Measurements from ENCODE around the gene NBR1.
"Not testable (repeated sequence)": the region's sequence is repeated elsewhere in the genome, so short reads cannot be mapped to it uniquely, and the experiment has no call there.

Gene NBR1

DNA sequence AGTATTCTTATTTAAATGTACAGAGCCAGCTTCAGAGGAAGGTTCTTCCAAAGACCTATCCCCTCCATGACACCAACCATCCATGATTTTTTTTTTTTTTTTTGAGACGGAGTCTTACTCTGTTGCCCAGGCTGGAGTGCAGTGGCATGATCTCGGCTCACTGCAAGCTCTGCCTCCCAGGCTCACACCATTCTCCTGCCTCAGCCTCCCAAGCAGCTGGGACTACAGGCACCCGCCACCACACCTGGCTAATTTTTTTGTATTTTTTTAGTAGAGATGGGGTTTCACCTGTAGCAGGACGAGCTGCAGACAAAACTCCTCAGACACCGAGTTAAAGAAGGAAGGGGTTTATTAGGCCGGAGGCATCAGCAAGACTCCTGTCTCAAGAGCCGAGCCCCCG is 11.1 kb upstream of the NBR1 start:
- not testable (repeated sequence) for DNase-seq

GRCh38 chr17:43165971-43166370 is 5.0 kb upstream of the NBR1 start:
- not testable (repeated sequence) for DNase-seq

- peak; percentile 54 for DNase-seq
These were observed 1.4 kb upstream of the NBR1 start for GRCh38 chr17:43169561-43170139.

- peak; percentile 98 for DNase-seq
These were observed 761 bp upstream of the NBR1 start for GRCh38 chr17:43170140-43170765.

- peak; percentile 57 for DNase-seq
These were observed 823 bp downstream of the NBR1 start for GRCh38 chr17:43171586-43172487.

- DNase-seq = no peak
These were observed 4.5 kb downstream of the NBR1 start for GRCh38 chr17:43175213-43176118.

GRCh38 chr17:43176119-43176570 is 5.1 kb downstream of the NBR1 start:
- no peak for DNase-seq

DNA sequence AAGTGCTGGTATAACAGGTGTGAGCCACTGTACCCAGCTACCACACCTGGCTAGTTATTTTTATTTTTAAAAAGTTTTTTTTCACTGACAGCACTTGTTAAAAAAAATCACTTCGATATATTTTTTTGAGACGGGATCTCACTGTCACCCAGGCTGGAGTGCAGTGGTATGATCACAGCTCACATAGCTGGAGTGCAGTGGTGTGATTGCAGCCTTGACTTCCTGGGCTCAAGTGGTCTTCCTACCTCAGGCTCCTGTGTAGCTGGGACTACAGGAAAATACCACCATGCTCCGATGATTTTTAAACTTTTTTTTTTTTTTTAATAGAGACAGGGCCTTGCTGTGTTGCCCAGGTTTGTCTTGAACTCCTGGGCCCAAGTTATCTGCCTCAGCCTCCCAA is 12.9 kb downstream of the NBR1 start:
- DNase-seq = no peak

DNA sequence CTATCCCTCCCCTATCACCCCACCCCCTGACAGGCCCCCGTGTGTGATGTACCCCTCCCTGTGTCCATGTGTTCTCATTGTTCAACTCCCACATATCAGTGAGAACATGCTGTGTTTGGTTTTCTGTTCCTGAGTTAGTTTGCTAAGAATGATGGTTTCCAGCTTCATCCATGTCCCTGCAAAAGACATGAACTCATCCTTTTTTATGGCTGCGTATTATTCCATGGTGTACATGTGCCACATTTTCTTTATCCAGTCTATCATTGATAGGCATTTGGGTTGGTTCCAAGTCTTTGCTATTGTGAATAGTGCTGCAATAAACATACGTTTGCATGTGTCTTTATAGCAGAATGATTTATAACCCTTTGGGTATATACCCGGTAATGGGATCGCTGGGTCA is 15.6 kb downstream of the NBR1 start:
- DNase-seq = not testable (repeated sequence)

DNA sequence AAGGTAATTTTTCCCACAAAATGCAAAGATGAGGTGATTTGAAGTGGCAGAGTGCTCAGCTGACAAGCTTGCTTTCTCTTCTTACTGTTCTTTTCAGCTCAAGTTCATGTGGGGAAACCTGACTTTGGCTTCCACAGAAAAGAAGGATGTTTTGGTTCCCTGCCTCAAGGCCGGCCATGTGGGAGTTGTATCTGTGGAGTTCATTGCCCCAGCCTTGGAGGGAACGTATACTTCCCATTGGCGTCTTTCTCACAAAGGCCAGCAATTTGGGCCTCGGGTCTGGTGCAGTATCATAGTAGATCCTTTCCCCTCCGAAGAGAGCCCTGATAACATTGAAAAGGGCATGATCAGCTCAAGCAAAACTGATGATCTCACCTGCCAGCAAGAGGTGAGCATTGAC is 22.2 kb downstream of the NBR1 start:
- DNase-seq = no peak

GRCh38 chr17:43199633-43200032 is 28.6 kb downstream of the NBR1 start:
- DNase-seq = no peak

- no peak for DNase-seq
These were observed 29.1 kb downstream of the NBR1 start for GRCh38 chr17:43200127-43200526.

GRCh38 chr17:43203013-43203412 is 32.0 kb downstream of the NBR1 start:
- DNase-seq = not testable (repeated sequence)

- no peak for DNase-seq
These were observed 39.6 kb downstream of the NBR1 start for GRCh38 chr17:43210576-43210975.

GRCh38 chr17:43211123-43211479 is 40.1 kb downstream of the NBR1 start:
- no peak for DNase-seq

- DNase-seq = no peak
These were observed 40.7 kb downstream of the NBR1 start, which contains the start of gene TMEM106A for GRCh38 chr17:43211480-43212402. Gene TMEM106A, plus strand, starts transcription at chr17:43211875. Its CDS starts 1,167 bp downstream, at chr17:43213042.

DNA sequence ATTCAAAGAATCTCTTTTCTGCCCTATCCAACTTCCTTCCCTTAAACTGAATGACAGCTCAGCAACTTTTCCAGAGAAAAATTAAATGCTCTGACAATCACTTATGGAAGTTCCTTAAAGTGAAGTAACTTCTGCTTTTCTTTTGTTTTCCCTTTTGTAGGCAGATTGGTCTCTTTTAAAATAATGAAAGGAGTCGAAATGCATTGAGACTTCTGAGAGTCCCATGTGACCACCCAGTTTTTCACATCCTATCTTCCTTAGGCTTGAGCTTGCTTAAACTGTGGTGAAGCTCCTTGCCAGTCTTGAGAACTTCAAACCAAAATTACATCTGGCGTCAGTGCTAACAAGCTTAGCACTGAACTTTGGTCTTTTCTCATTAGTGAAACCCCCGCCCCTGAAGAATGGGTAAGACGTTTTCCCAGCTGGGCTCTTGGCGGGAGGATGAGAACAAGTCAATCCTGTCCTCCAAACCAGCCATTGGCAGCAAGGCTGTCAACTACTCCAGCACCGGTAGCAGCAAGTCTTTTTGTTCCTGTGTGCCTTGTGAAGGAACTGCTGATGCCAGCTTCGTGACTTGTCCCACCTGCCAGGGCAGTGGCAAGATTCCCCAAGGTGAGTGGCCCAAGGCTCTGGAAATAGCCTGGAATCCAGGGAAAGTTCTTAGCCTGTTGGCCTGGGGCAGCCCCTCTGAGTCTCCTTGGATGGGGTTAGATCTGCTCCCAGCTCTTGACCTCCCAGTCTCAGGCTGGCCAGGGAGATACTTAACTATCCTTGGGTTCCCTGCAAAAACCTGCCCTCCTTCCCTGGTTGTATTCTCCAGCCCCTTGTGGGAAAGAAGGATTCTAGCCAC is 41.9 kb downstream of the NBR1 start:
- DNase-seq = no peak

DNA sequence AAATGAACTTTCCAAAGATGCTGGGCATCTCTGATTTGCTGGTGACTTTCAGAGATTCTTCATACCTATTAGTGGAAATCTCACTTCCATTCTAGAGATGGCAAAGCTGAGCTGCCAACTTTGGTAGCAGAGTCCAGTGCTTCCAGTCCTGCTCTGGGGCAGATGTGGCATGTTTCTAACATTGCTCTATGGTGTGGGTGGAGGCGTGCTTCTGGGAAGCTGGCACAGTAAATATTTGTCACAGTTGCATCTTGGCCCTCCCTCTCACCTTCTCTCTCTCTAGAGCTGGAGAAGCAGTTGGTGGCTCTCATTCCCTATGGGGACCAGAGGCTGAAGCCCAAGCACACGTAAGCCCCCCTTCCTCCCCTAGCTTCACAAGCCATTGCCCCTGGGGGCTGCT is 42.5 kb downstream of the NBR1 start:
- no peak for DNase-seq

DNA sequence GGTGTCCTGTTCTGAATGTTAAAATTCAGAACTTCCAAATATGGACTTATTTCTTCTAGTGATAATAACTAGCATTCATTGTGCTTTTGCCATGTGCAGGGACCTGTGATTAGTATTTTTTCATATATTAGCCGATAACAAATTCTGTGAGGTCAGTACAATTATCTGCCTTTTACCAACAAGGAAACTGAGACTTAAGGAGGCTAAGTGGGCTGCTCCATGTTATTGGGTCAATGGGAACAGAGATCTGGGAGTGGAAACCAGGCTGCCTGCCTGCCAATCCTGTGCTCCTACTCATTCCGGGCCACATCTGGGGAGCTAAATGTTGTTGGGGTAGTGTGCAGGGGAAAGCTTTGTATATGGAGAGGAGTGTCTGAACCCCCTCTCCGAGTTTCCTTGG is 44.3 kb downstream of the NBR1 start:
- no peak for DNase-seq

GRCh38 chr17:43216369-43216761 is 45.4 kb downstream of the NBR1 start:
- DNase-seq = no peak
